NB4 (cell line): ENCODE measurements around the gene RBM38.

Source experiments
- DNase-seq: peaks from one replicate; pipeline ENCODE4 v3.0.0; 2010; ENCODE audit warnings: low read depth
- H3K4me3 ChIP-seq: one replicate; pipeline ENCODE4 v1.5.1; 2011; ENCODE audit warnings: mild to moderate bottlenecking, low read depth, low read length, moderate library complexity
- MYC ChIP-seq: IDR thresholded peaks from 2 replicates; pipeline ENCODE4 v1.6.1; 2011; ENCODE audit warnings: low read depth, low read length
- POLR2A ChIP-seq: IDR thresholded peaks from 2 replicates; pipeline ENCODE4 v1.6.1; 2011; ENCODE audit warnings: mild to moderate bottlenecking; ENCODE audit not compliant: insufficient read length; ENCODE audit errors: extremely low read depth
- TF ChIP-seq, protein P1 (sequence below): IDR thresholded peaks from one replicate; pipeline ENCODE4 v1.5.1; 2012; ENCODE audit warnings: low read depth, low read length
- TF ChIP-seq, protein P2 (sequence below): IDR thresholded peaks from 2 replicates; pipeline ENCODE4 v1.6.1; 2011; ENCODE audit warnings: low read depth, low read length

RBM38 gene

GRCh38 chr20:57372581-57373350 lies 18.4 kb upstream of the RBM38 start:
- no peak overlapping the region for H3K4me3 ChIP-seq
- TF ChIP-seq POLR2A (no peak), MYC (no peak)
- TF ChIP-seq, protein P1, sequence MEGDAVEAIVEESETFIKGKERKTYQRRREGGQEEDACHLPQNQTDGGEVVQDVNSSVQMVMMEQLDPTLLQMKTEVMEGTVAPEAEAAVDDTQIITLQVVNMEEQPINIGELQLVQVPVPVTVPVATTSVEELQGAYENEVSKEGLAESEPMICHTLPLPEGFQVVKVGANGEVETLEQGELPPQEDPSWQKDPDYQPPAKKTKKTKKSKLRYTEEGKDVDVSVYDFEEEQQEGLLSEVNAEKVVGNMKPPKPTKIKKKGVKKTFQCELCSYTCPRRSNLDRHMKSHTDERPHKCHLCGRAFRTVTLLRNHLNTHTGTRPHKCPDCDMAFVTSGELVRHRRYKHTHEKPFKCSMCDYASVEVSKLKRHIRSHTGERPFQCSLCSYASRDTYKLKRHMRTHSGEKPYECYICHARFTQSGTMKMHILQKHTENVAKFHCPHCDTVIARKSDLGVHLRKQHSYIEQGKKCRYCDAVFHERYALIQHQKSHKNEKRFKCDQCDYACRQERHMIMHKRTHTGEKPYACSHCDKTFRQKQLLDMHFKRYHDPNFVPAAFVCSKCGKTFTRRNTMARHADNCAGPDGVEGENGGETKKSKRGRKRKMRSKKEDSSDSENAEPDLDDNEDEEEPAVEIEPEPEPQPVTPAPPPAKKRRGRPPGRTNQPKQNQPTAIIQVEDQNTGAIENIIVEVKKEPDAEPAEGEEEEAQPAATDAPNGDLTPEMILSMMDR, result no peak
- TF ChIP-seq, protein P2, sequence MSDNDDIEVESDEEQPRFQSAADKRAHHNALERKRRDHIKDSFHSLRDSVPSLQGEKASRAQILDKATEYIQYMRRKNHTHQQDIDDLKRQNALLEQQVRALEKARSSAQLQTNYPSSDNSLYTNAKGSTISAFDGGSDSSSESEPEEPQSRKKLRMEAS, result no peak
- no peak for DNase-seq

- H3K4me3 ChIP-seq, result no peak overlapping the region
- DNase-seq, result no peak
- TF ChIP-seq, protein P1, result no peak
- TF ChIP-seq, protein P2, result peak; percentile 85
- TF ChIP-seq MYC (peak; percentile 59; the same call in 1 of the 2 replicates), POLR2A (no peak)
Measured at GRCh38 chr20:57374343-57374930, 16.8 kb upstream of the RBM38 start.

DNA sequence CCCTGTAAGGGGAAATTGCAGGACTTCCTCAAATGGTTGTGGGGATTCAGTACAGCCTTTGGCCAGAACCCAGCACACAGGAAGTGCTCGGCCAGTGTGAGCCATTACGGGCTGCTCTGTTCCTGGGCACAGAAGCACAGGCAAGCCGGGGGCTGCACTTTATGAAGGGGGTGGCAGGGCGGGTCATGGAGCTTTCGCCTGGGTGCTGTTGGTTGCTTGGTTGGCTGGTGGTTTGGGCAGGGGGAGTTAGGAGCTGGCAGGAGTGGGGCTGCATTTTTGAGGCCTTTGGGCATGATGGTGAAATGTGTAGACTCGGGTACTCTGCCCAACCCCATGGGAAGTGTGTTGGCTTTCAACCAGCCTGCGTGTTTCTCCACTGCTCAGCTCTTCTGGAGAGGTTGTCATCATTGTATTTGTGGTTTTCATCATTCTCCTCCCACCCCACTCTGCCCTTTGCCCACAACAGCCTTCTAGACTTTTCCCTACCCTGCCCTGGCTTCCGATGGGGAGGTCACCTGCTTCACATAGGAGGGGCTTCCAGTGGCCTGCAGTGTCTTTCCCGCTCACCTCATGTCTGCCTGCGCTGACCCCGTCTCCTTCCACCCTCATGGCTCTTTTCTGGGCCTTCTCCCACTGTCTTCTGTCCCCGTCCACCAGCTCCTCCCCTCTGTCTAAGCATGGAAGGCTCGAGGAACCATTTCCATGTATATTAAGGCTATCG lies 16.1 kb upstream of the RBM38 start:
- H3K4me3 ChIP-seq, result peak overlapping the region; percentile 33
- peak; percentile 33 for TF ChIP-seq POLR2A
- TF ChIP-seq, protein P2, result no peak
- DNase-seq, result peak; percentile 91

GRCh38 chr20:57375652-57376230 lies 15.5 kb upstream of the RBM38 start:
- TF ChIP-seq, protein P1, result no peak
- no peak for TF ChIP-seq POLR2A
- TF ChIP-seq MYC, result no peak
- TF ChIP-seq, protein P2, result no peak
- no peak overlapping the region for H3K4me3 ChIP-seq
- no peak for DNase-seq

DNA sequence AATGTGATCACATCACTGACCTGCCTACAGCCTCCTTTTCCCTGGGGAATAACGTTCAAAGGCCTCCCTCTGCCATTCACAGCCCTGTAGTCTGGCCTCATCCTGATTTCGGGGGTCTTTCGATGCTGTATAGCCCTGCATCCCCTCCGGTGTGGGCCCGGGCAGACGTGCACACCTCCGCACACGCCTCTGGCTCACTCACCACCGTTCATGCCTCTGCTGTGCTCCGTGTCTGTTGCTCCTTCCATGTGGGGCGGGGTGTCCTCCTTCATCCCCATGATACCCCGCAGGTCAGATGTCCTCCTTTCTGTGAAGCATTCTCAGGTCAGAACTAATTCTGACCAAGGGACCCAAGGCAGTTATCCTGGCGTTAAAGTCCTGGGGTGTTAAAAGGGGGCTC lies 13.8 kb upstream of the RBM38 start:
- no peak for DNase-seq
- TF ChIP-seq, protein P2, result no peak
- no peak for TF ChIP-seq MYC
- TF ChIP-seq POLR2A, result no peak
- TF ChIP-seq, protein P1, result no peak
- H3K4me3 ChIP-seq, result no peak overlapping the region
